ENCODE measurements around the gene PTPN1. TPM values are rescaled to one million over a fixed set of nuclear protein-coding genes. Genes with fewer than 3 reads are reported as not detected.

The PTPN1 gene
- total and polyA plus RNA-seq, 2 of the 13 experiments (the other 11 are each of a cell fraction or from before 2014, with no cell fraction given), result 17.7 to 37.2 TPM

- no peak for TF ChIP-seq ZBTB39 (CRISPR knock-in tag; IDR thresholded peaks at IDR 0.05)
- TF ChIP-seq TMF1 (CRISPR knock-in tag; IDR thresholded peaks at IDR 0.05; ENCODE audit: low read depth), result no peak
- TF ChIP-seq THAP7 (CRISPR knock-in tag; IDR thresholded peaks at IDR 0.05), result no peak
- no peak for TF ChIP-seq PLSCR1 (CRISPR knock-in tag; IDR thresholded peaks at IDR 0.05; ENCODE audit: borderline replicate concordance)
- TF ChIP-seq BHLHE40 (IDR thresholded peaks at IDR 0.05; ENCODE audit: low read length), result no peak
- TF ChIP-seq ZNF841 (CRISPR knock-in tag; IDR thresholded peaks at IDR 0.05; ENCODE audit: borderline replicate concordance), result no peak
- TF ChIP-seq SIN3A (IDR thresholded peaks at IDR 0.05; ENCODE audit: borderline replicate concordance, low read depth, low read length), result no peak
- TF ChIP-seq GFI1 (CRISPR knock-in tag; IDR thresholded peaks at IDR 0.05; ENCODE audit: borderline replicate concordance), result no peak; the same call in 1 of the 2 replicates
- TF ChIP-seq CAMTA2 (CRISPR knock-in tag; IDR thresholded peaks at IDR 0.05; ENCODE audit: borderline replicate concordance), result peak; percentile 70; the same call in 1 of the 2 replicates
- TF ChIP-seq ZNF496 (CRISPR knock-in tag; IDR thresholded peaks at IDR 0.05; ENCODE audit: insufficient replicate concordance), result no peak
- no peak for TF ChIP-seq ATF5 (CRISPR knock-in tag; IDR thresholded peaks at IDR 0.05; ENCODE audit: low read depth)
- no peak; the same call in 1 of the 2 replicates for TF ChIP-seq ZNF350 (CRISPR knock-in tag; IDR thresholded peaks at IDR 0.05; ENCODE audit: borderline replicate concordance, low read depth)
- no peak for TF ChIP-seq KAT8 (CRISPR knock-in tag; IDR thresholded peaks at IDR 0.05)
- no peak; the same call in 1 of the 2 replicates for TF ChIP-seq HBP1 (CRISPR knock-in tag; IDR thresholded peaks at IDR 0.05; ENCODE audit: low read depth)
- no peak for TF ChIP-seq SRSF1 (optimal IDR thresholded peaks at IDR 0.05; ENCODE audit: low read depth, low read length)
- 0 out of 2 replicates have a peak, but pooled peaks have one; percentile 7 for TF ChIP-seq ZNF264 (CRISPR knock-in tag; IDR thresholded peaks at IDR 0.05)
- TF ChIP-seq HOXD1 (CRISPR knock-in tag; IDR thresholded peaks at IDR 0.05), result 0 out of 2 replicates have a peak, but pooled peaks have one; percentile 47
Observed at GRCh38 chr20:50625986-50626677, 115.9 kb downstream of the PTPN1 start (continued).
